ENCODE measurements around the gene MYL5.
"Not testable (repeated sequence)": the region's sequence is repeated elsewhere in the genome, so short reads cannot be mapped to it uniquely, and the experiment has no call there.

The MYL5 gene

GRCh38 chr4:705278-706082, 31.1 kb downstream of the MYL5 start, which contains the start of gene PCGF3:
TSS of gene PCGF3 (plus strand) at chr4:705832. CDS start at chr4:733681, 27,849 bp downstream.
- Histone ChIP-seq H3K9me2 (replicated peaks; ENCODE audit: insufficient read depth, low read length) (no peaks in the 10 kb centered on the region), H3K27me3 (ENCODE audit: low read length) (no peaks in the 10 kb centered on the region), H2AFZ (ENCODE audit: low read depth, low read length, severe bottlenecking) (peak within 1 kb of the TSS; percentile 75), H3F3A (ENCODE audit: insufficient read depth) (peaks cover 12% of the 10 kb centered on the region; the same call in 1 of the 2 replicates), H4K20me1 (ENCODE audit: low read depth, low read length) (no peaks in the 10 kb centered on the region; the same call in 1 of the 2 replicates), H3K9me3 (ENCODE audit: insufficient read depth, low read length) (no peaks in the 10 kb centered on the region), H3K36me3 (ENCODE audit: low read length) (no peaks in the 10 kb centered on the region), H3K4me3 (ENCODE audit: insufficient read depth, low read length, poor library complexity, severe bottlenecking) (peak within 1 kb of the TSS; percentile 79), H3K79me2 (ENCODE audit: insufficient read depth, low read length) (peaks cover 46% of the 10 kb centered on the region), H3K9ac (ENCODE audit: low read length) (peak within 1 kb of the TSS; percentile 97), H3K4me2 (ENCODE audit: low read depth, low read length, poor library complexity, severe bottlenecking) (peak within 1 kb of the TSS; percentile 71), H3K27ac (ENCODE audit: low read depth, low read length) (peak within 1 kb of the TSS; percentile 71)
- TF ChIP-seq CTCF (IDR thresholded peaks at IDR 0.05; ENCODE audit: insufficient read depth, low read length, poor library complexity, severe bottlenecking) (no peak), EZH2phosphoT487 (conservative IDR thresholded peaks at IDR 0.05; ENCODE audit: low read length) (no peak)

- Histone ChIP-seq H3K27ac (ENCODE audit: low read depth, low read length) (peak overlapping the region; percentile 71), H3K9ac (ENCODE audit: low read length) (peak overlapping the region; percentile 97), H3K4me3 (ENCODE audit: insufficient read depth, low read length, poor library complexity, severe bottlenecking) (peak overlapping the region; percentile 79), H3K79me2 (ENCODE audit: insufficient read depth, low read length) (peaks cover 53% of the 10 kb centered on the region), H3K4me2 (ENCODE audit: low read depth, low read length, poor library complexity, severe bottlenecking) (peak overlapping the region; percentile 71), H2AFZ (ENCODE audit: low read depth, low read length, severe bottlenecking) (peak overlapping the region; percentile 72)
- not testable (repeated sequence) for H3F3A ChIP-seq (ENCODE audit: insufficient read depth); H3K27me3 ChIP-seq (ENCODE audit: low read length); H4K20me1 ChIP-seq (ENCODE audit: low read depth, low read length); H3K9me3 ChIP-seq (ENCODE audit: insufficient read depth, low read length); H3K36me3 ChIP-seq (ENCODE audit: low read length); H3K9me2 ChIP-seq (replicated peaks; ENCODE audit: insufficient read depth, low read length)
Measured at GRCh38 chr4:706083-706633, 31.8 kb downstream of the MYL5 start.

GRCh38 chr4:706834-707598, 32.7 kb downstream of the MYL5 start:
- Histone ChIP-seq H2AFZ (ENCODE audit: low read depth, low read length, severe bottlenecking) (no peak overlapping the region), H3K9me3 (ENCODE audit: insufficient read depth, low read length) (no peaks in the 10 kb centered on the region), H4K20me1 (ENCODE audit: low read depth, low read length) (no peaks in the 10 kb centered on the region; the same call in 1 of the 2 replicates), H3K27me3 (ENCODE audit: low read length) (no peaks in the 10 kb centered on the region), H3K79me2 (ENCODE audit: insufficient read depth, low read length) (peaks cover 60% of the 10 kb centered on the region), H3K27ac (ENCODE audit: low read depth, low read length) (no peak overlapping the region), H3K9me2 (replicated peaks; ENCODE audit: insufficient read depth, low read length) (no peaks in the 10 kb centered on the region), H3K4me3 (ENCODE audit: insufficient read depth, low read length, poor library complexity, severe bottlenecking) (peak overlapping the region; percentile 29), H3F3A (ENCODE audit: insufficient read depth) (peaks cover 6% of the 10 kb centered on the region; the same call in 1 of the 2 replicates), H3K36me3 (ENCODE audit: low read length) (no peaks in the 10 kb centered on the region), H3K4me2 (ENCODE audit: low read depth, low read length, poor library complexity, severe bottlenecking) (peak overlapping the region; percentile 71), H3K9ac (ENCODE audit: low read length) (peak overlapping the region; percentile 97)
- no peak for TF ChIP-seq CTCF (IDR thresholded peaks at IDR 0.05; ENCODE audit: insufficient read depth, low read length, poor library complexity, severe bottlenecking)
- no peak for TF ChIP-seq EZH2phosphoT487 (conservative IDR thresholded peaks at IDR 0.05; ENCODE audit: low read length)
